ENCODE results near the gene TAS1R2.

GRCh38 chr1:18901952-18902522, 42.6 kb upstream of the TAS1R2 start:
- TF ChIP-seq CEBPB (IDR thresholded peaks at IDR 0.05) (no peak), RAD21 (IDR thresholded peaks at IDR 0.05; ENCODE audit: low read depth) (no peak), TEAD4 (IDR thresholded peaks at IDR 0.05) (no peak), TAF1 (IDR thresholded peaks at IDR 0.05; ENCODE audit: low read depth) (no peak), ZBTB7A (IDR thresholded peaks at IDR 0.05; ENCODE audit: low read depth) (no peak), MAX (IDR thresholded peaks at IDR 0.05) (no peak), EP300 (IDR thresholded peaks at IDR 0.05; ENCODE audit: borderline replicate concordance) (no peak), NFIC (IDR thresholded peaks at IDR 0.05) (no peak)
